HEK293 (cell line): ENCODE data around the gene DNAJC17.

ENCODE experiments used
- CTCF ChIA-PET: fragments of 350-600 bp; formaldehyde crosslinking; extraction: SDS; loops from one replicate; lab custom pipeline; 2021; ENCODE audit warnings: antibody characterized with exemption; lab: Yijun Ruan, JAX
- POLR2A ChIA-PET: fragments of 300-600 bp; formaldehyde crosslinking; extraction: SDS; loops from one replicate; lab custom pipeline; 2020; ENCODE audit warnings: antibody characterized with exemption, inconsistent platforms; lab: Yijun Ruan, JAX
- H3K27ac ChIP-seq: fragments of 200-500 bp; sonication (Bioruptor generic); 2 replicates; pipeline ENCODE4 v1.5.1; 2014; ENCODE audit warnings: low read depth, low read length, control low read depth, inconsistent platforms; ENCODE audit errors: extremely low read depth
- H3K36me3 ChIP-seq, 2 experiments: fragments of 200-500 bp in 1 of 2; sonication (Bioruptor generic) in 1 of 2; 1 replicate in 1 of 2; 2 replicates in 1 of 2; pipeline ENCODE4 v1.5.1; 2014 to 2017; ENCODE audit warnings: inconsistent platforms in 2 of 2, low read length in 2 of 2; ENCODE audit not compliant: control insufficient read depth in 2 of 2, insufficient read depth in 1 of 2
- H3K4me1 ChIP-seq: fragments of 200-500 bp; sonication (Bioruptor generic); 2 replicates; pipeline ENCODE4 v1.5.1; 2014; ENCODE audit warnings: mild to moderate bottlenecking, low read length, inconsistent platforms; ENCODE audit not compliant: control insufficient read depth, insufficient read depth
- H3K4me3 ChIP-seq: 2 replicates; pipeline ENCODE4 v1.5.1; 2011; ENCODE audit warnings: low read depth, mild to moderate bottlenecking, control low read depth, low read length, moderate library complexity
- H3K9me3 ChIP-seq: fragments of 200-500 bp; sonication (Bioruptor generic); 2 replicates; pipeline ENCODE4 v1.5.1; 2014; ENCODE audit warnings: low read depth, low read length, inconsistent platforms; ENCODE audit not compliant: control insufficient read depth, insufficient read depth
- ELK4 ChIP-seq: IDR thresholded peaks from 2 replicates; pipeline ENCODE4 v1.6.1; 2011; ENCODE audit warnings: mild to moderate bottlenecking, low read depth, low read length, borderline replicate concordance
- SP3 ChIP-seq: fragments of 450-650 bp; formaldehyde crosslinking; IDR thresholded peaks from 2 replicates; pipeline ENCODE4 v1.5.1; 2016; ENCODE audit warnings: missing biosample characterization, missing genetic modification characterization
- YY2 ChIP-seq: fragments of 450-650 bp; formaldehyde crosslinking; IDR thresholded peaks from 2 replicates; pipeline ENCODE4 v1.5.1; 2016; ENCODE audit warnings: missing biosample characterization, missing genetic modification characterization
- ZBTB21 ChIP-seq: fragments of 450-650 bp; formaldehyde crosslinking; IDR thresholded peaks from 2 replicates; pipeline ENCODE4 v1.5.1; 2017; ENCODE audit warnings: missing biosample characterization, missing genetic modification characterization
- ZFP3 ChIP-seq: fragments of 450-650 bp; formaldehyde crosslinking; IDR thresholded peaks from 2 replicates; pipeline ENCODE4 v1.5.1; 2016; ENCODE audit warnings: low read depth, missing biosample characterization, missing genetic modification characterization
- ZFP41 ChIP-seq: fragments of 450-650 bp; formaldehyde crosslinking; IDR thresholded peaks from 2 replicates; pipeline ENCODE4 v1.5.1; 2016; ENCODE audit warnings: missing biosample characterization, missing genetic modification characterization, borderline replicate concordance
- ZNF140 ChIP-seq: fragments of 450-650 bp; formaldehyde crosslinking; IDR thresholded peaks from 2 replicates; pipeline ENCODE4 v1.5.1; 2016; ENCODE audit warnings: missing biosample characterization, missing genetic modification characterization
- ZNF19 ChIP-seq: fragments of 450-650 bp; formaldehyde crosslinking; IDR thresholded peaks from 2 replicates; pipeline ENCODE4; 2016; ENCODE audit warnings: missing biosample characterization, missing genetic modification characterization, low read depth
- ZNF202 ChIP-seq: fragments of 450-650 bp; formaldehyde crosslinking; IDR thresholded peaks from 2 replicates; pipeline ENCODE4 v1.5.1; 2016; ENCODE audit warnings: missing biosample characterization, missing genetic modification characterization, borderline replicate concordance
- ZNF26 ChIP-seq: fragments of 450-650 bp; formaldehyde crosslinking; IDR thresholded peaks from 2 replicates; pipeline ENCODE4 v1.5.1; 2016; ENCODE audit warnings: missing biosample characterization, missing genetic modification characterization
- ZNF266 ChIP-seq: fragments of 450-650 bp; formaldehyde crosslinking; IDR thresholded peaks from 2 replicates; pipeline ENCODE4 v1.5.1; 2016; ENCODE audit warnings: missing biosample characterization, missing genetic modification characterization, low read depth
- ZNF324 ChIP-seq: fragments of 450-650 bp; formaldehyde crosslinking; IDR thresholded peaks from 2 replicates; pipeline ENCODE4 v1.5.1; 2016; ENCODE audit warnings: missing biosample characterization, missing genetic modification characterization
- ZNF548 ChIP-seq: fragments of 450-650 bp; formaldehyde crosslinking; IDR thresholded peaks from 2 replicates; pipeline ENCODE4 v1.5.1; 2016; ENCODE audit warnings: missing biosample characterization, missing genetic modification characterization
- ZNF561 ChIP-seq: fragments of 450-650 bp; IDR thresholded peaks from 2 replicates; pipeline ENCODE4 v1.5.1; 2018; ENCODE audit warnings: missing biosample characterization, missing genetic modification characterization, borderline replicate concordance
- ZNF610 ChIP-seq: fragments of 450-650 bp; formaldehyde crosslinking; IDR thresholded peaks from 2 replicates; pipeline ENCODE4 v1.5.1; 2016; ENCODE audit warnings: missing biosample characterization, missing genetic modification characterization, borderline replicate concordance
- ZNF623 ChIP-seq: fragments of 450-650 bp; formaldehyde crosslinking; IDR thresholded peaks from 2 replicates; pipeline ENCODE4 v1.5.1; 2016; ENCODE audit warnings: missing biosample characterization, missing genetic modification characterization
- ZNF654 ChIP-seq: fragments of 450-650 bp; formaldehyde crosslinking; IDR thresholded peaks from 2 replicates; pipeline ENCODE4 v1.5.1; 2016; ENCODE audit warnings: low read depth, missing biosample characterization, missing genetic modification characterization
- ZNF660 ChIP-seq: fragments of 450-650 bp; IDR thresholded peaks from 2 replicates; pipeline ENCODE4 v1.5.1; 2018; ENCODE audit warnings: missing biosample characterization, mild to moderate bottlenecking, missing genetic modification characterization
- ZNF670 ChIP-seq: fragments of 450-650 bp; formaldehyde crosslinking; IDR thresholded peaks from 2 replicates; pipeline ENCODE4 v1.5.1; 2016; ENCODE audit warnings: missing biosample characterization, missing genetic modification characterization, low read depth
- ZNF776 ChIP-seq: fragments of 450-650 bp; formaldehyde crosslinking; IDR thresholded peaks from 2 replicates; pipeline ENCODE4 v1.5.0; 2017; ENCODE audit warnings: missing biosample characterization, missing genetic modification characterization, borderline replicate concordance
- ZSCAN16 ChIP-seq: fragments of 450-650 bp; formaldehyde crosslinking; IDR thresholded peaks from 2 replicates; pipeline ENCODE4 v1.5.1; 2016; ENCODE audit warnings: missing biosample characterization, missing genetic modification characterization
- ZXDB ChIP-seq: fragments of 450-650 bp; formaldehyde crosslinking; IDR thresholded peaks from 2 replicates; pipeline ENCODE4 v1.5.1; 2016; ENCODE audit warnings: missing biosample characterization, missing genetic modification characterization
- TF ChIP-seq, protein P1 (sequence below): fragments of 450-650 bp; formaldehyde crosslinking; IDR thresholded peaks from 2 replicates; pipeline ENCODE4 v1.5.1; 2016; ENCODE audit warnings: missing biosample characterization, missing genetic modification characterization
- TF ChIP-seq, protein P2 (sequence below): fragments of 450-650 bp; formaldehyde crosslinking; optimal IDR thresholded peaks from 2 replicates; pipeline ENCODE3; 2016; ENCODE audit warnings: missing biosample characterization, mild to moderate bottlenecking, missing genetic modification characterization

The DNAJC17 gene

DNA sequence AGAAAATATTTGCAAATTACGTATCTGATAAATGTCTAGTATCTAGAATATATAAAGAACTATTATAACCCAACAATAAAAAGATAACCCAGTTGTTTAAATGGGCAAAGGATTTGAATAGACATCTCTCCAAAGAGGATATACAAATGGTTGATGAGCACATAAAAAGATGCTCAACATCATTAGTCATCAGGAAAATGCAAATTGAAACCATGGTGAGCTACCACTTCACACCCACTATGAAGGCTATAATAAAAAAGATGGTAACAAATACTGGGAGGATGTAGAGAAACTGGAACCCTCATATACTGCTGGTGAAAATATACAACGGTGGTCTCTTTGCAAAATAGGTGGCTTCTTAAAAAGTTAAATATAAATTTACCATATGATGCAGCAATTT lies 84.3 kb downstream of the DNAJC17 start:
- Histone ChIP-seq H3K27ac (no peak overlapping the region), H3K4me3 (no peak overlapping the region), H3K9me3 (no peaks in the 10 kb centered on the region), H3K36me3 (peaks cover 4 to 27% of the 10 kb centered on the region in 2 experiments; a peak in 2 of 3 replicates), H3K4me1 (no peaks in the 10 kb centered on the region)
- CTCF ChIA-PET: no interaction called here
- TF ChIP-seq ZNF140 (tag by site-specific recombination) (no peak), ELK4 (no peak), ZBTB21 (tag by site-specific recombination) (no peak), ZNF202 (no peak), ZSCAN16 (no peak), ZNF26 (tag by site-specific recombination) (no peak), ZNF19 (tag by site-specific recombination) (no peak), ZNF654 (tag by site-specific recombination) (no peak), ZFP41 (tag by site-specific recombination) (no peak), ZNF670 (tag by site-specific recombination) (no peak)
- TF ChIP-seq, protein P1, sequence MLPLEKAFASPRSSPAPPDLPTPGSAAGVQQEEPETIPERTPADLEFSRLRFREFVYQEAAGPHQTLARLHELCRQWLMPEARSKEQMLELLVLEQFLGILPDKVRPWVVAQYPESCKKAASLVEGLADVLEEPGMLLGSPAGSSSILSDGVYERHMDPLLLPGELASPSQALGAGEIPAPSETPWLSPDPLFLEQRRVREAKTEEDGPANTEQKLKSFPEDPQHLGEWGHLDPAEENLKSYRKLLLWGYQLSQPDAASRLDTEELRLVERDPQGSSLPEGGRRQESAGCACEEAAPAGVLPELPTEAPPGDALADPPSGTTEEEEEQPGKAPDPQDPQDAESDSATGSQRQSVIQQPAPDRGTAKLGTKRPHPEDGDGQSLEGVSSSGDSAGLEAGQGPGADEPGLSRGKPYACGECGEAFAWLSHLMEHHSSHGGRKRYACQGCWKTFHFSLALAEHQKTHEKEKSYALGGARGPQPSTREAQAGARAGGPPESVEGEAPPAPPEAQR (tag by site-specific recombination): no peak
- POLR2A ChIA-PET: interaction anchor here (0.9 kb wide), 1 partner anchor 28 kb away, joined by 3 read pairs; the partner anchor contains the start of gene RAD51

DNA sequence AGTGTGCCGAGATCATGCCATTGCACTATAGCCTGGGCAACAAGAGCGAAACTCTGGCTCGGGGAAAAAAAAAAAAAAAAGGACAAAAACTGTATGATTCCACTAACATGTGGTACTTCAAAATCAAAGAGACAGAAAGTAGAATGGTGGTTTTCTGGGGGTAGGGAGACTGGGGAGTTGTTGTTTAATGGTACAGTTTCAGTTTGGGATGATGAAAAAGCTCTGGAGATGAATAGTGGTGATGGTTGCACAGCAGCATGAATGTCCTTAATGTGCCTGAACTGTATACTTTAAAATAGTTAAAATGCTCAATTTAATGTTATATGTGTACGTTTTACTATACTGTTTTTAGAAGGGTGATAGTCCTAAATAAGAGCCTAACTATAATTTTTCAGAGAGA lies 84.9 kb downstream of the DNAJC17 start:
- POLR2A ChIA-PET: interaction anchor here (0.6 to 0.9 kb wide), 2 partner anchors 10 to 27 kb away, joined by 3 to 4 read pairs; partner anchors contain the start of gene RAD51
- Histone ChIP-seq H3K27ac (no peak overlapping the region), H3K9me3 (no peaks in the 10 kb centered on the region), H3K36me3 (peaks cover 10 to 30% of the 10 kb centered on the region in 2 experiments; a peak in 2 of 3 replicates), H3K4me1 (no peaks in the 10 kb centered on the region), H3K4me3 (no peak overlapping the region)
- no peak for TF ChIP-seq ZNF776 (tag by site-specific recombination)
- no peak for TF ChIP-seq ZNF324 (tag by site-specific recombination)
- no peak for TF ChIP-seq YY2 (tag by site-specific recombination)
- CTCF ChIA-PET: interaction anchor here (0.6 kb wide), 1 partner anchor 79 kb away, joined by 6 read pairs; no protein-coding TSS in a partner anchor

DNA sequence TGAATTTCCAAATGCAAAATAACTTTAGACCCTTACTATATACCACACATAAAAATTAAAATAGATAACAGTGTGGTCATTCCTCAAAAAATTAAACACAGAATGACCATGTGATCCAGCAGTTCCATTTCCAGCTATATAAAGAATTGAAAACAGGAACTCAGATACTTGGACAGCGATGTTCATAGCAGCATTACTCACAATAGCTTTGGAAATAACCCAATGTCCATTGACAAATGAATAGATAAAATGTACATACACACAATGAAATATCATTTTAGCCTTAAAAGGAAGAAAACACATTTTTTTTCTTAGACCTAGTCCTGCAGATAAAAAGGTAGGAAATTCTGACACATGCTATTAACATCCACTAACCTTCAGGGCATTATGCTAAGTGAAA lies 85.6 kb downstream of the DNAJC17 start:
- Histone ChIP-seq H3K36me3 (peaks cover 10 to 30% of the 10 kb centered on the region in 2 experiments; a peak in 2 of 3 replicates), H3K9me3 (no peaks in the 10 kb centered on the region), H3K4me3 (no peak overlapping the region), H3K4me1 (no peaks in the 10 kb centered on the region), H3K27ac (no peak overlapping the region)
- ChIA-PET CTCF (interaction anchor here (1.0 kb wide), 1 partner anchor 214 kb away, joined by 3 read pairs; no protein-coding TSS in a partner anchor), POLR2A (no interaction called here)
- TF ChIP-seq, protein P2, sequence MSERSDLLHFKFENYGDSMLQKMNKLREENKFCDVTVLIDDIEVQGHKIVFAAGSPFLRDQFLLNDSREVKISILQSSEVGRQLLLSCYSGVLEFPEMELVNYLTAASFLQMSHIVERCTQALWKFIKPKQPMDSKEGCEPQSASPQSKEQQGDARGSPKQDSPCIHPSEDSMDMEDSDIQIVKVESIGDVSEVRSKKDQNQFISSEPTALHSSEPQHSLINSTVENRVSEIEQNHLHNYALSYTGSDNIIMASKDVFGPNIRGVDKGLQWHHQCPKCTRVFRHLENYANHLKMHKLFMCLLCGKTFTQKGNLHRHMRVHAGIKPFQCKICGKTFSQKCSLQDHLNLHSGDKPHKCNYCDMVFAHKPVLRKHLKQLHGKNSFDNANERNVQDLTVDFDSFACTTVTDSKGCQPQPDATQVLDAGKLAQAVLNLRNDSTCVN (tag by site-specific recombination): no peak
- no peak for TF ChIP-seq ZFP3 (tag by site-specific recombination)
- TF ChIP-seq ZNF610: no peak
- no peak for TF ChIP-seq SP3
- no peak for TF ChIP-seq ZNF561 (tag by site-specific recombination)
- no peak for TF ChIP-seq ZXDB
- no peak for TF ChIP-seq ZNF660 (tag by site-specific recombination)
- no peak for TF ChIP-seq ZNF266
- TF ChIP-seq ZNF623 (tag by site-specific recombination): no peak
- no peak for TF ChIP-seq ZNF548 (tag by site-specific recombination)
